Spleen (tissue), 11 donors: ENCODE results near the gene BBS12. TPM values are rescaled to one million over a fixed set of nuclear protein-coding genes. Genes with fewer than 3 reads are reported as not detected.

Source experiments
- DNase-seq: peaks from one replicate; pipeline ENCODE4 v3.0.0-alpha.2; 2020
- H3K27ac ChIP-seq, 8 donors: fragments of 200-600 bp; sonication (generic) in 7 of 8; 1 replicate in 4 of 8; 2 replicates in 4 of 8; pipeline versions ENCODE4 v1.5.0 to v1.8.0; 2016 to 2021; ENCODE audit warnings: inconsistent platforms in 4 of 8, mild to moderate bottlenecking in 4 of 8, moderate library complexity in 1 of 8
- H3K27me3 ChIP-seq, 7 donors: fragments of 200-600 bp; sonication (generic) in 6 of 7; replicated peaks in 1 of 7; 1 replicate in 4 of 7; 2 replicates in 3 of 7; pipeline versions ENCODE4 v1.5.0 to v1.8.0; 2016 to 2021; ENCODE audit warnings: inconsistent platforms in 3 of 7, mild to moderate bottlenecking in 1 of 7
- H3K36me3 ChIP-seq, 6 donors: fragments of 200-600 bp; sonication (generic) in 5 of 6; 1 replicate in 4 of 6; 2 replicates in 2 of 6; pipeline versions ENCODE4 v1.5.0 to v1.8.0; 2016 to 2021; ENCODE audit warnings: inconsistent platforms in 2 of 6
- H3K4me1 ChIP-seq, 6 donors: fragments of 200-600 bp; sonication (generic) in 5 of 6; 1 replicate in 3 of 6; 2 replicates in 3 of 6; pipeline versions ENCODE4 v1.5.0 to v1.8.0; 2016 to 2021; ENCODE audit warnings: inconsistent platforms in 3 of 6
- H3K4me3 ChIP-seq, 8 donors: fragments of 200-600 bp; sonication (generic) in 7 of 8; 1 replicate in 4 of 8; 2 replicates in 4 of 8; pipeline versions ENCODE4 v1.5.0 to v1.8.0; 2016 to 2021; ENCODE audit warnings: inconsistent platforms in 4 of 8, mild to moderate bottlenecking in 4 of 8, moderate library complexity in 2 of 8
- H3K9me3 ChIP-seq, 8 donors: fragments of 200-600 bp; sonication (generic) in 7 of 8; 1 replicate in 4 of 8; 2 replicates in 4 of 8; pipeline versions ENCODE4 v1.5.0 to v1.8.0; 2016 to 2021; ENCODE audit warnings: inconsistent platforms in 4 of 8
- POLR2A ChIP-seq, 3 donors: fragments of 450-650 bp; IDR thresholded peaks; one replicate each; pipeline ENCODE4 v1.5.1; 2017; ENCODE audit warnings: antibody characterized with exemption in 3 of 3, mild to moderate bottlenecking in 1 of 3
- POLR2AphosphoS5 ChIP-seq, 3 donors: sonication (generic); formaldehyde crosslinking; IDR thresholded peaks; one replicate each; pipeline ENCODE4 v1.5.1; 2017; ENCODE audit warnings: antibody characterized with exemption in 3 of 3
- WGBS, 5 donors: extraction: QIAGEN DNeasy Blood & Tissue Kit in 3 of 5; methylation state at CpG; one replicate each; pipeline versions ENCODE4 v1.1.5 to v1.1.7; 2013 to 2018; 5-methylcytosine and 5-hydroxymethylcytosine counted together
- intact Hi-C: fragments of 100-400 bp; cut with DNase I; formaldehyde crosslinking; loops from one replicate; pipeline ENCODE4 v1.15.0; 2023; ENCODE audit warnings: low total_unique reads
- polyA plus RNA-seq, 3 donors: library from polyadenylated mRNA; stranded (reverse); fragments of 200-250 nt; gene quantifications; one replicate each; pipeline ENCODE4 v1.2.1, GENCODE V29; 2013
- total RNA-seq, 7 donors: library from RNA; depleted of rRNA in 3 of 7; stranded (reverse); fragments of >200 nt in 3 of 7; fragmentation: NEBNext Ultra II Directional in 4 of 7; extraction: Animal tissue kit (Norgen Biotek cat#: 25700) in 4 of 7; gene quantifications; one replicate each; pipeline versions ENCODE4 v1.1.0 to v1.2.1, GENCODE V29; 2016 to 2021
- TF ChIP-seq, protein P1 (sequence below), 11 experiments: fragments of 200-600 bp in 7 of 11; fragments of 450-650 bp in 4 of 11; sonication (generic) in 4 of 11; IDR thresholded peaks in 8 of 11; conservative IDR thresholded peaks in 3 of 11; 1 replicate in 7 of 11; 2 replicates in 4 of 11; pipeline versions ENCODE4 v1.4.0 to v1.8.0; 2016 to 2021; ENCODE audit warnings: antibody characterized with exemption in 11 of 11, inconsistent platforms in 4 of 11, mild to moderate bottlenecking in 1 of 11
- donor health status: healthy with polysubstance abuse.
- donor health status: DM: no; HTN: no; CAD: no; lungs with moderate emphysema.
- donor health status: DM: no; HTN: no; CAD: no.
- donor health status: Bipolar disorder and iron deficiency.
- donor health status: healthy.
- donor health status: DM: no; HTN: no; CAD: no.
- donor health status: DM: yes; HTN: yes; CAD: no.

Gene BBS12
- total and polyA plus RNA-seq, 10 donors: 0.91 to 4.4 (median 2.7) TPM

DNA sequence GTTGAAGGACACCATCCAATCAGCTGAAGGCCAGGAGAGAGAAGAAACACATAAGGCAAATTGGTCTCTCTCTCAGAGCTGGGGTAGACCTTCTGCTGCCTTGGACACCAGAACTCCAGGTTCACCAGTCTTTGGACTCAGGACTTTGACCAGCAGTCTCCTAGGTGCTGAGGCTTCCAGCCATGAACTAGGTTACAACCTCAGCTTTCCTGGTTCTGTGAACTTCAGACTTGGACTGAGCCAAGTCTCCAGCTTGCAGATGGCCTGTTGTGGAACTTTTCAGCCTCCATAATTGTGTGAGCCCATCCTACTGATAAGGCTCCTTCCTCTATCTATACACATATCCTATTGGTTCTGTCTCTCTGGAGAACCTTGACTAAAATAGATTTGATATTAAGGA is 20.6 kb upstream of the BBS12 start:
- Histone ChIP-seq H3K4me3 (no peak overlapping the region), H3K27me3 (peaks cover 0 to 11% (median 0%) of the 10 kb centered on the region in 7 donors), H3K36me3 (no peaks in the 10 kb centered on the region), H3K9me3 (no peaks in the 10 kb centered on the region), H3K4me1 (no peaks in the 10 kb centered on the region), H3K27ac (no peak overlapping the region)
- DNase-seq: no peak
- intact Hi-C loops: loop anchor here (10.0 kb wide), 1 partner anchor 107 kb away; no protein-coding TSS in a partner anchor
- TF ChIP-seq POLR2AphosphoS5 (IDR thresholded peaks at IDR 0.05): no peak
- no peak for TF ChIP-seq POLR2A (IDR thresholded peaks at IDR 0.05)
- TF ChIP-seq, protein P1, sequence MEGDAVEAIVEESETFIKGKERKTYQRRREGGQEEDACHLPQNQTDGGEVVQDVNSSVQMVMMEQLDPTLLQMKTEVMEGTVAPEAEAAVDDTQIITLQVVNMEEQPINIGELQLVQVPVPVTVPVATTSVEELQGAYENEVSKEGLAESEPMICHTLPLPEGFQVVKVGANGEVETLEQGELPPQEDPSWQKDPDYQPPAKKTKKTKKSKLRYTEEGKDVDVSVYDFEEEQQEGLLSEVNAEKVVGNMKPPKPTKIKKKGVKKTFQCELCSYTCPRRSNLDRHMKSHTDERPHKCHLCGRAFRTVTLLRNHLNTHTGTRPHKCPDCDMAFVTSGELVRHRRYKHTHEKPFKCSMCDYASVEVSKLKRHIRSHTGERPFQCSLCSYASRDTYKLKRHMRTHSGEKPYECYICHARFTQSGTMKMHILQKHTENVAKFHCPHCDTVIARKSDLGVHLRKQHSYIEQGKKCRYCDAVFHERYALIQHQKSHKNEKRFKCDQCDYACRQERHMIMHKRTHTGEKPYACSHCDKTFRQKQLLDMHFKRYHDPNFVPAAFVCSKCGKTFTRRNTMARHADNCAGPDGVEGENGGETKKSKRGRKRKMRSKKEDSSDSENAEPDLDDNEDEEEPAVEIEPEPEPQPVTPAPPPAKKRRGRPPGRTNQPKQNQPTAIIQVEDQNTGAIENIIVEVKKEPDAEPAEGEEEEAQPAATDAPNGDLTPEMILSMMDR (IDR thresholded peaks at IDR 0.05 in 8 of 11, conservative IDR thresholded peaks at IDR 0.05 in 3 of 11): no peak

DNA sequence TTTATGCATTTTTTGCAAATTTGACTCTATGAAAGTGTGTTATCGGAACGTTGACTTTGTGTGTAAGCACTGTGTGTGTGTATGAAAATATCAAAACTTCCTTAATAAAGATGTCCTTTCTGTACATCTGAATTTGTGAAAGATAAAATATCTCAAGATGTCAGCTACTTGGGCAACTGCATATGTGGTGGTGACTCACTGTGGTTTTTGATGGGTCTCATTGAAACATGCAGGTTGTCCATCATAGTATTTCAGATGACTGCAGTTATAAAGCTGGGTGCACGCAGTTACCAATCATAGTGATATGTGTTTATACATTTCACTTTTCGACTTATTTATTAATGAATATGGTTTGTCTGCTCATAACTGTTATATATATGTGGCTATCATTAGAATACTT is 19.7 kb upstream of the BBS12 start:
- no peak for DNase-seq
- no peaks in the 10 kb centered on the region for H3K9me3 ChIP-seq
- H3K27ac ChIP-seq: no peak overlapping the region
- intact Hi-C loops: loop anchor here (10.0 kb wide), 1 partner anchor 108 kb away; no protein-coding TSS in a partner anchor
- H3K36me3 ChIP-seq: no peaks in the 10 kb centered on the region
- peaks cover 0 to 11% (median 0%) of the 10 kb centered on the region in 7 donors for H3K27me3 ChIP-seq
- TF ChIP-seq POLR2AphosphoS5 (IDR thresholded peaks at IDR 0.05) (no peak), POLR2A (IDR thresholded peaks at IDR 0.05) (no peak)
- H3K4me1 ChIP-seq: no peaks in the 10 kb centered on the region
- no peak overlapping the region for H3K4me3 ChIP-seq
- WGBS, 5 donors: 82 to 95% (median 89%) methylated on average over 4 of the region's 4 CpGs

DNA sequence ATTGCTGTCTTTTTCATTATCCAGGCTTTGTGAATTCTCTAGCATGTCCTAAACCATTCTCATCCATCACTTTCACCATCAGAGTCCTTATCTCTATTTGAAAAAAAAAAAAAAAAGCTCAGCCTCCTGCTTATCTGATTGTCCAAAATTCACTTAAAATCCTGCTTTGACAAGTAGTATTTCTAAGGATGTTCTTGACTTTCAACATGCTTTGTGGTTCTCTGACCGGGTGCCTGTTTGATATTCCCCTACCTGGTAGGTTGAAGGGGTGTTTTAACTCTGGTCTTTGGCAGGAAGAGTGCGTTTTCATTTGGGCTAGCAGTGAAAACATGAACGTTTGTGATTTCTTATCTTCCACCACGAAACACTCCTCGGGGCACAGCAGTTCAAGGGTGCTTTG is 17.3 kb upstream of the BBS12 start:
- H3K9me3 ChIP-seq: no peaks in the 10 kb centered on the region
- no peak for DNase-seq
- H3K36me3 ChIP-seq: no peaks in the 10 kb centered on the region
- peaks cover 0 to 2% (median 0%) of the 10 kb centered on the region in 7 donors for H3K27me3 ChIP-seq
- no peak overlapping the region for H3K4me3 ChIP-seq
- no peak for TF ChIP-seq POLR2A (IDR thresholded peaks at IDR 0.05)
- TF ChIP-seq POLR2AphosphoS5 (IDR thresholded peaks at IDR 0.05): no peak
- TF ChIP-seq, protein P1 (IDR thresholded peaks at IDR 0.05 in 8 of 11, conservative IDR thresholded peaks at IDR 0.05 in 3 of 11): no peak
- no peaks in the 10 kb centered on the region for H3K4me1 ChIP-seq
- no peak overlapping the region for H3K27ac ChIP-seq
- intact Hi-C loops: loop anchor here (10.0 kb wide), 1 partner anchor 110 kb away; no protein-coding TSS in a partner anchor
- 20 to 33% (median 30%) methylated on average over 5 of the region's 5 CpGs for WGBS, 5 donors

- no peak for TF ChIP-seq POLR2AphosphoS5 (IDR thresholded peaks at IDR 0.05)
- TF ChIP-seq, protein P1 (IDR thresholded peaks at IDR 0.05 in 8 of 11, conservative IDR thresholded peaks at IDR 0.05 in 3 of 11): peak in 10 of 11 experiments; percentile 51 to 83 (median 75)
- no peak for TF ChIP-seq POLR2A (IDR thresholded peaks at IDR 0.05)
- Histone ChIP-seq H3K4me1 (no peaks in the 10 kb centered on the region), H3K36me3 (no peaks in the 10 kb centered on the region), H3K27ac (no peak overlapping the region), H3K9me3 (no peaks in the 10 kb centered on the region), H3K4me3 (no peak overlapping the region), H3K27me3 (no peaks in the 10 kb centered on the region)
- DNase-seq: no peak
- intact Hi-C loops: loop anchor here (10.0 kb wide), 1 partner anchor 112 kb away; no protein-coding TSS in a partner anchor
- 23 to 28% (median 28%) methylated on average over 4 of the region's 4 CpGs for WGBS, 5 donors
Measured at GRCh38 chr4:122716825-122717448, 15.6 kb upstream of the BBS12 start.
